GM18867 (cell line): Measurements from ENCODE around the gene SEMA7A.

Experiments
- ATAC-seq: cut with Tn5 transposase; IDR thresholded peaks from one replicate; pipeline ENCODE4 v1.9.1; 2021; ENCODE audit warnings: mild to moderate bottlenecking, moderate library complexity; ENCODE audit not compliant: unreplicated experiment

The SEMA7A gene

DNA sequence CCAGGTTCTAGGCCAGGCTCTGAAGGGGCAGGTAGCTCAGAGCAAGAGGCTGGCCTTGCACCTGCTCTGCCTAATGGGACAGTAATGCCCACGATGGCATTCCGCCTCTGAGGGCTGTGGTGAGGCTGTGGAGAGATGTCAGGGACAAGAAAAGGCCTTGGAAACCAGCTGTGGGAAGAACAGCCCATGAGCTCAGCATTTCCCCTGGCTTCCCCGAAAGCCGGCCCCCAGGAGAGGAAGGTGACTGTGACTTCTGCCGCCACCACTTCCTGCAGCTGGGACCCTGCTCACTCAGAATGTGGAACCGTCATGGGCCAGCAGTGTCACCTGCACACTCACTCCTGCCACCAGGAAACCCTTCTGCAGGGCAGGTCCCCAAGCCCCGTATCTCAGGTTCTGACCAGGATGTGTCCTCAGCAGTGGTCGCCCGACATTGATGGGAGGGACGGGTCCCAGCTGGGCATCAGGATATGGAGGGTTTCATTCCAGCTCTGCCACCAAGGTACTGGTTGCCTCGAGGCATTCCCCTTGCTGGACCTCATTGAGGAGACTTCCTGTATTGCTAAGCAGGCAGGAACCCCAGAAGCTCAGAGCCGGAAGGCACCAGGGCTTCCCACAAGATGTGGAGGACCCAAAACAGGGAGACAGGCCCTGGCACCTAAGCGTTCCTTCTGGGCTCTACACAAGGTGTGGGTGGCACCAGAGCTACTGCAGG is 30.7 kb downstream of the SEMA7A start:
- peak; percentile 33 for ATAC-seq

GRCh38 chr15:74402337-74402841 is 31.4 kb downstream of the SEMA7A start:
- no peak for ATAC-seq

DNA sequence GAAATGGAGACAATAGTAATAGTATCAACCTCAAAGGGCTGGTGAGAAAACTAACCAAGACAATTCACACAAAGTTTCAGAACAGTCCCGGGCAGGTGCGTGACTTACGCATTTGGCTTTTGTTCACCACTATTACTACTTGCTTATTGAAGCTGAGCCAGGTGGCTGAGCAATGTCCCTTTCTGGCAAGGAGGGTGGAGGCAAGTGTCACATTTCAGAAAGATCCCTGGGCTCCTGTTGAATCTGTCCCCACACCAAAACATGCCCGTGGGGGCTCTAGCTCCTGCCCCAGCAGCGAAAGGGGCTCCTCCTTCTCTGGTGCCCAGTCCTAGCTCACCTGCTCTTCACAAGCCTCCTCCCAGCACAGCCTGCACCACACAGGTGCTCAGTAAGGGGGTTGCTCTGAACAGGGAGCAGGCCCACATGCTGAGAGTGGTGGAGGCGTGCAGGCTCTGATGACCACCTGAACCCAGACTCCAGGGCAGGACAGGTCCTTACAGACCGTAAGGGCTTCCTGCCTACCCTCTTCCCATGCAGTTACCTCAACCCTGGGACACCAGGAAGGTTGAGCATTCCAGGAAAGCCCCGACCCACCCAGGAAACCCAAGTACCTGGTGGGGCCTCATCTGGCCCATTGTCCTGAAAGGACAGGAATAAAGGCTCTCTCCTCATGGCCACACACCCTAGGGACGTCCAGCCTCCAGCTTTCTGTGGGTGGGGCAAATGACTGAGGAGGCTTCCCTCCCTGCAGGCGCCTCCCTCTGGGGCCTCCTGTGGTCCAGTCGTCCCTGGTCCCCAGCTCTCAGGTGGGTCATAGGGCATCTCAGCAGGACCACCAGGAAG is 32.6 kb downstream of the SEMA7A start:
- ATAC-seq, result no peak

- no peak for ATAC-seq
Observed at GRCh38 chr15:74400313-74400860, 33.4 kb downstream of the SEMA7A start.

DNA sequence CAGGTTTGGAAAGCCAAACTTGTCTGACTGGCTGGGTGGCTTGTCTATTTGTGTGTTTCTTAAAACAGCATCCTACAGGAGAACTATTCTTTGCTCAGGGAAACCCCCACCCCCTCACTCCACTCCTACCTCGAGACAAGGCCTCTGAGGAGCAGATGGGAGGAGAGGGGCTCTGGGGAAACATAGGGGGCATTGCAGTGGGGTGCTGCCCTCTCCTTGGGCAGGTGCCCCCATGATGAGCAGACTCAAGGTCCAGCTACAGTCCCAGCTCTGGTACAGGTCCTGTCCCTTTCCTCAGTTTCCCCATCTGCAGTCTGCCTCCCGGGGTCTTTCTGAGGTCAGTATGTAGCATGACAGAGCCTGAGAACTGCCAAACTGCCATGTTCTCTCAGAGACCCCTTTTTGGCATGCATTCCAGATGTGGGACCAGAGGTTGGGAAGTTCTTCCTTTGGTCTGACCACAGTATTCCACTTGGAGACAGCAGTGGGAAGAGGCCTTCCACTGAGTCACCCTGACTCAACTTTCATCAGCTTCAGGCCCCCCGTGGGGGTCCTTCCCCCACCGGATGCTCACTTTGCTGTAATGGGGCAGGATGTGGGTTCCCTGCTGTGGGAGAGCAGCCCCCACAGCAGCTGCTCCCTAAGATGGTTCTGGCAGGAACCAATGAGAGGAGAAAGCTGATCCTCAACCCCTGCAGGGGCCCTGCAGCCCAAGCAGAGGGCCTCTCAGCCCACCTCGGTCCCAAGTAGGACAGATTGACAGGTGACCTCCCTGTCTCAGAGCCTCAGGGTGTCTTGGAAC is 34.0 kb downstream of the SEMA7A start:
- ATAC-seq, result no peak

DNA sequence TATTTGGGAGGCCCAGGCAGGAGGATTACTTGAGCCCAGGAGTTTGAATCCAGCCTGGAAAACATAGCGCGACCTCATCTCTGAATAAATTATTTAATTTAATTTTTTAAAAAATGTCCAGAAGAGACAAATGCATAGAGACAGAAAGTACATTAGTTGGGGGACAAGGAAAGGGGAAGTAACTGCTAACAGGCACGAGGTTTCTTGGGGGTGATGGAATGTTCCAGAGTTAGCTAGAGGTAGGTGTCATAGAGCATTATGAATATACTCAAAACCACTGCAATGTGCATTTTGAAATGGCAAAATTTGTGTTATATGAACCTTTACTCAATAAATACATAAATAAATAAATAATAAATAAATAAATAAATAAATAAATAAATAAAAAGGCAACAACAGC is 34.7 kb downstream of the SEMA7A start:
- no peak for ATAC-seq

- no peak for ATAC-seq
Observed at GRCh38 chr15:74398183-74398582, 35.6 kb downstream of the SEMA7A start.

DNA sequence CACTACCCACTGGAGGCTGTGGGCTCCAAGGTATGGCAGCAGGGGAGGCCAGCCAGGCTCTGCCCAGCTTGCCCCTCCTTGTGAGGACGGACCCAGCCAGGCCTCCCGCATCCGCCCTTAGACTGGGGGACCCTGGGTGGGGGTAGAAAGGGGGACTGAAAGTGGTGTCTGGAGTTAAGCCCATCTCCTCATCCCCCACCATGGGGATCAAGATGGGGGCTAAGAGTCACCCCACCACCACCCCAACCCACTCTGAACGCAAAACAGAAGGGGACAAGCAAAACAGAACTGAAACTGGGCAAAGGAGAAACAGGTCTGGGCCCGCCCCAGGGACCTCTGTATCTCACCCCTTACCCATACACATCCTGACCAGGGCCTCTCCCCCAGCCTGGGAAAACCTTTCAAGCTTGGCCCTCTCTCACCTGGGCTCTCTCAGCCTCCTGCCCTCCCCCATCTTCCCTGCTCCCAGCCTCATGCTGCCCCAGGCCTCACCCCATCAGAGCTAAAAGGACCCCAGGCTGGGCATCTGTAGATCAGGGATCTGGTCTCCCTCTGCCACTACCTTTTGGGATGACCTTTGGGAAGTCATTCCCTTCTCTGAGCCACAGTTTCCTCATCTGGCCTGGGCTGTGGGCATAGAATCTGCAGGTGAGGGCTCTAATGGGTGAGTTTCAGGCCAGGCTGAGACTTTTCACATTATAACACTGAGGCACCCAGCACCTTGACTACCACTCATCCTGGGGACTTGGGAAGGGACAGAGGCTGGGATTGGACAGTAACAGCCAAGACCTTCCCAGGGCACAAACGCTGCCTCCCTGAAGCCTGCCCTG is 36.3 kb downstream of the SEMA7A start:
- ATAC-seq, result peak; percentile 25

DNA sequence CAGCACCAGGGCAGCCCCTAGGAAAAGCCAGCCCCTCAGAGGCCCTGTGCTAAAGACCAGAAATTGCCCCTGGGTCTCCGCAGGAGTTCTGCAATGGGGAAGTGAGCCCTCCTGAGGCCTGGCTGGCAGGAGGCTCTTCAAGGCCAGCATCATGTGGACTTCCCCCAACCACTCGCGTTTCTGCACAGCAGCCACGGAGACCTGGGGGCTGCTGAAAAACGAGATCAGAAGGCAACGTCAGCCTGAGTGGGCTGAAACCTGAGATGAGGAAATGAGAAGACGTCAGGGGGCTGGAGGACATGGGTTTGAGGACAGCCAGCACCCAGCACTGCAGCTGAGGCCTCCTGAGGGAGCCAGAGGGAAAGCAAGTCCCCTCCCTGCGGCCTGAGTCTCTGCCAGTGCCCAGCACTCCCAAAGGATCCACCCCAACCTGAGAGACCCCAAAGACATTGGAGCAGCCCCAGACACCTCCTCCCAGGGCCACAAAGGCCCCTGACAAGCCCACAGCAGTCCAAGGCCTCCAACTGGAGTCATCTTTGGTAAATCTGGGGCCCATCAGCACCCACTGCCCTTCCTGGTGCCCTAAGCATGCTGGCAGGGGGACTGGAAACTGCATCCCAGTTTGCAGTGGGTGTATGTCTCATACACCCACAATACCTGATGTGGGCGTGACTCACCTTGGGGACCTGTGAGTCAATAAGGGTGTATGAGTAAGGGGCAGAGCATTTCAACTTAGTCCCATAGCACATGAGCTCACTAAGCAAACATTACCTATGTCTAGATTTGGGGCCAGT is 37.1 kb downstream of the SEMA7A start:
- ATAC-seq, result peak; percentile 32

GRCh38 chr15:74396146-74396438 is 37.7 kb downstream of the SEMA7A start:
- ATAC-seq, result no peak

DNA sequence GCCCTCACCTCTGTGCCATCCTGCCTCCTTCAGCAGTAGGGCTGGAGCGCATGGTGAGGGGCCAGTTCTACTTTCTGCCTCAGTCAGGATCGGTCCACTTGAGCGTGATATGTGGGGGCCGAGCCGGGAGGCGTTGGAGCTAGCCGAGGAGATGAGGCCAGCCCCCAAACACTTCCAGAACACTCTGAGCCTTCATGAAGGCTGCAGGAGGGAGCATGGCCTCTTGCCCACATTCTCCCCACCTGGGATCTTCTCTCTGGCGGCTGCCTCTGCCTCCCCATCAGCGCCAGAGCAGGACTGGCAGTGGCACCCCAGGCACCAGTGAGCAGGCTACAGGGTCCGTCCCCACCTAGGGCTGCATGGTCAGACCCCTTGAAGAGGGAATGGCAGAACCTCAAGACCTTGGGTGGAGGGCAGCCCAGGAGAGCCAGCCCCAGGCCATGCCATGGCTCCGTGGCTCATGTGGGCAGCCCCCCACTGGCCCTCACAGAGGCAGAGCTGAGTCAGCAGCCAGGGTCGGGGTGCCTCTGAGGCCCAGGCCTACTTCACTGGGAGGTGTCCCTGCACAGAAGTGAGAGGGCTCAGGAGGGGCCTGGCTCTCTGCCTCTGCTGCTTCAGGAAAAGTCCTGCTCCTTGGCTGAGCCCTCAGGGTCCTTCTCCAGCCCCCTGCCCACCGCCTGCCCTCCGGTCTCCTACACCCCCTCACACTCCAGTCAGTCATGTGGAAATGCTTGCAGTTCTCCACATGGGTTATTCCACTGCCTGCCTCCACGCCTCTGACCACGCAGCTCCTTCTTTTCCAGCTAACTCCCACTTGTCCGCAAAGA is 38.2 kb downstream of the SEMA7A start:
- no peak for ATAC-seq

DNA sequence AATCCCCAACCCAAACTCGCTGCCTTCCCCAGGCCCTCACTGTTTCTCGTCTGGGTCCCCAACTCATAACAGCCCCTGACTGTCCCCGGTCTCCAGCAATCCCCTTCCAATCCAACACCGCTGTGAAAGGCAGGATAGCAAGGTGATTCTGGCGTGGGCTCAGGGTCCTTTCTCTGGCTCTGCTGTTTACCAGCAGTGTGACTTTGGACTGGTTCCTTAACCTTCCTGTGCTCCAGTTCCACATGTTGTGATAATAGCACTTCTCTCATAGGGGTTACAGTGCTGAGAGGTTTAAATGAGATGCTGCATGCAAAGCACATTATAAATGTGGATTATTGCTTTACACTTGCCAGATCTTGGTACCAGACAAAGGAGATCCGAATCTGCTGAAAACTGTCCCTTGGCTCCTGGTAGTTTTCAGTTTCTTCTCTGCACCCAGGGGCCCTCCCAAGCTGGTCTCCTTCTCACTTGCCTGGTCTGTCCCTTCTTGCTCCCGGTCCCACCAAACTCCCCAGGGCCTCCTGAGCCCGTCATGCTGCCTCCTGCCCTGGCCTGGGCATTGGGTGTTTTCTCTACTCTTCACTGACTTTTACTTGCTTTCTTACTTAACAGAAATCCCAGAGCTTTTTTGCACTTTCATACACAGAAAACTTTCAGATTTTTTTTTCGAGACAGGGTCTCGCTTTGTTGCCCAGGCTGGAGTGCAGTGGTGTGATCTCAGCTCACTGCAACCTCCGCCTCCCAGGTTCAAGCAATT is 39.5 kb downstream of the SEMA7A start:
- no peak for ATAC-seq

- ATAC-seq, result no peak
Observed at GRCh38 chr15:74393423-74393822, 40.3 kb downstream of the SEMA7A start.

DNA sequence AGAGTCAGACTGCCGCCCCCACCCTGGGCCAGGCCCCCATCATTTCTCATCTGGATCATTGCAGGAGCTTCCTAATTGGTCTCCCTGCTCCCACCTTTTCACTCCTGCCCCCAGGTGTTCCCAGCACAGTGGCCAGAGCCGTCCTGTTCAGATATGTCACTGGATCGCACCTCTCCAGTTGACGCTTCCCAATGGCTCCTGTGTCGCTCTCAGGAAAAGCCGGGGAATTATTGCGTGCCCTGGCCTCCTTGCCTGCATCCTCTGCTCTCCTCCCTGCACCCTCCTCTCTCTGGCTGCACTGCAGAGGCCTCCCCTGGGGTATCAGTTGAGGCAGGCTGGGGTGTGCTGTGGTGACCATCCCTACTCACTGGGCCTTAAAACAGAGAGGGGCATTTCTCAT is 40.9 kb downstream of the SEMA7A start:
- no peak for ATAC-seq

DNA sequence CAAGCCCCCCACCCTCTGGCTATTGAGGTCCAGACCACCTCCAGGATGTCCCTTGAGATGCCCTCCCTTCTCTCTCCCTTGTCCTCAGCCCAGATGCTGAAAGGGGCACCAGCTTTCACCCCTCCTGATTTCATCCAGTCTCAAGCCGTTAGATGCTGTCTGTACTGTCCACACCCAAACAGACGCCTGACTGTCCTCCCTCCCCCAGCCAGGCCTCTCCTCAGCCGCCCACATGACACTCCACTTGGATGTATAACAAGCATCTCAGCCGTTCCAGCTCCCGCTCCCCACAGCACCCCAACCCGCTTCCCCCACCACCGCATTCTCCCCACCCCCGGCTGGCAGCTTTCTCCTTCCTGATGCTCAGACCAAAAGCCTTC is 41.3 kb downstream of the SEMA7A start:
- no peak for ATAC-seq

GRCh38 chr15:74391582-74392450 is 41.9 kb downstream of the SEMA7A start:
- ATAC-seq, result no peak

- ATAC-seq, result no peak
Observed at GRCh38 chr15:74390647-74391288, 43.0 kb downstream of the SEMA7A start.
